ENCODE measurements around the gene OCA2. TPM values are rescaled to one million over a fixed set of nuclear protein-coding genes. Genes with fewer than 3 reads are reported as not detected.
"Not testable (repeated sequence)": the region's sequence is repeated elsewhere in the genome, so short reads cannot be mapped to it uniquely, and the experiment has no call there.

OCA2 gene
- total RNA-seq, 1 donor from 2014 or later = not detected

- not testable (repeated sequence) for DNase-seq (ENCODE audit: low read depth in 2 of 2)
These were observed 146.5 kb downstream of the OCA2 start for GRCh38 chr15:27952593-27952992.

DNA sequence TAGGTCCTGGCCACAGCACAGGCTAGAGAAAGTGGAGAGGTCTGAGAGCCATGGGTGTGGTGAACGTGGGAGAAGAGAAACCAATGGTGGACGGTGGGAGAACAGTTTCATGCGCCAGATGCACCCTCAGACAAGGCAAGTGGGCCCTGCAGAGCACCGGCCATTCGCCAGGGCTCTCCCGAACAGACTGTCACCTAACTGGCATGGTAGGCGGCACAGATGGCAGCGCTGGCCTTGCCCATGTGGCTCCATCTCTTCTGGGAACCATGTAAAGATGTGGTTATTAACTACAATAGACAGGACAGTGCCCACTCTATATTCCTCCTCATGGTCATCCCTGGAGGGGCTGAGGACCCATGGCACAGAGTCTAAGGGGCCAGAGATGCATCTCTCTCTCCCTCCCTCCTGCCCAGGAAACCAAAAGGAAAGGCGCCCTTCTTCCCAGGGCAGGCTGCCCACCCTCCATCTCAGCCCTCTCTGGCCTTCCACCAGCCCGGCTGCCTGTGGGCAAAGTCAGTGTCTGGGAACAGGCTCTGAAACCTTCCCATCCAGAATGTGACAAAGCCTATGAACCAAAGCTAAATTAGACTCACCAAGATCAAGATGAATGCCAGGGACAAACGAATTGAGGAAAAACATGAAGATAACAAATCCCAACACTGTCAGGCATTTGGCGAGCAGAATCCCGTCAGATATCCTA lies 147.8 kb downstream of the OCA2 start:
- DNase-seq (ENCODE audit: low read depth in 2 of 2) = no peak

DNA sequence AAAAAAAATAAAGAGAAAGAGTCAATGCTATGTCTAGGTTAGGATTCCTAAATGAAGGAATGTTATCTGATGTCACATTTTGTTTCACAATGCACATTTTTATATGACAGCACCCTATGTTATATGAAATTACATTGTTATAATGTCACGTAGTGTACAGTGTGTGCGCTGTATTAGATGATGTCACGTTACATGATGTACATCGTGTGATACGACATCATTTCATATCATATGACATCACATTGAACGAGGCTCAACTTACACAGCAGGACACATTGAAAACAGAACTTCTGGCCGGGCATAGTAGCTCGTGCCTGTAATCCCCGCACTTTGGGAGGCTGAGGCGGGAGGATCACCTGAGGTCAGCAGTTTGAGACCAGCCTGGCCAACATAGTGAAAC lies 150.0 kb downstream of the OCA2 start:
- no peak for DNase-seq (ENCODE audit: low read depth in 2 of 2)

DNA sequence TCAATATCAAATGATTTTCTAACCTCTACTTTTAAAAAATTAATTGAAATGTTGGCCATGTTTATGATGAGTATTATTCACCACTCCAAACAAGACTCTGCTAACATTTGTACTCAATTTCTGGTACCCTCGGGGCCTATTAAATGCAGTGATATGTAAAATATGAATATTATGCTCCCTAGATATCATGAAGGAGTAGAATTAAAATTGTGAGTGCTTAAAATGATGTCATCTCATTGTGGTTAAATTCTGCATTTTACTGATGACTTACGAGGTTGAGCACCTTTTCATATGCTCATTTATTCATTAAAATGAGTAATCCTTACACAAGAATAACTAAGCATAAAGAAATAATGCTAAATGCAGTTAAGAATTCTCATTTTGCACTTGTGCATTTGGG lies 159.9 kb downstream of the OCA2 start:
- no peak for DNase-seq (ENCODE audit: low read depth in 2 of 2)

DNA sequence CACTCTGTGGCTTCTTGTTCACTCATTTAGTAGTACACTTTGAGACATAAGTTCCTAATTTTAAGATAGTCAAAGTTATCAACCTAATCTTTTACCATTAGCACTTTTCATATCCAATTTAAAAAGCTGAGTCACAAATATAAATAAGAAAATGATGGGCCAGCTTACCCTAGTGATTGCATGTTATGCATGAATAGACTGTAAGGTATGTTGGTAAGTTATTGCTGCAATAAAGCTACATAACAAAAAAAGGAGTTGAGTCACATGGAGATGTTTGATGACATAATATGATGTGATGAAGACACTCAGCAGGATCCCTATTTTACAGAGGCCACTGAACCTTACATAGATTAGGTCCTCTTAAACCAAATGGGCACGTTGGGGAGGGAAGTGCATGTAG lies 161.3 kb downstream of the OCA2 start:
- no peak for DNase-seq (ENCODE audit: low read depth in 2 of 2)

GRCh38 chr15:27936164-27936563 lies 163.0 kb downstream of the OCA2 start:
- no peak for DNase-seq (ENCODE audit: low read depth in 2 of 2)

GRCh38 chr15:27935328-27935727 lies 163.8 kb downstream of the OCA2 start:
- no peak for DNase-seq (ENCODE audit: low read depth in 2 of 2)

DNA sequence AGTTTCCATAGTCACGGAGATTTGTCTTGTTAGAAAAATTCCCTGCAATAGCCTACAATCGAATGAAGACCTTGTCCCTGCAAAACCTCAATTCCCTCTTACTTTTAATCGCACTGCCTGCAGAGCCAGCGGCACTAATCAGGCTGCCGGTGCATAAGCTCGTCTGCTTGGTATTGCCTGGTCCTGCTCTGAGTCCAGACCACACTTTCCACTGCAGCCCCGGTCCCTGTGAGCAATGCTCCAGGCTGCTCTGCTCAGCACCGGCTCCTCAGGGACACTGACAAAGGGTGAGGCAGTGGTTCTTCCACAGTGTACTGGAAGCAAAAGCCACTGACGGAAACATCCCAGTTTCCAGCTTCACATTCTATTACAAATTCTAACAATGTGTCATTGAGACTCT lies 164.3 kb downstream of the OCA2 start:
- no peak for DNase-seq (ENCODE audit: low read depth in 2 of 2)

GRCh38 chr15:27933562-27933961 lies 165.6 kb downstream of the OCA2 start:
- no peak for DNase-seq (ENCODE audit: low read depth in 2 of 2)

DNA sequence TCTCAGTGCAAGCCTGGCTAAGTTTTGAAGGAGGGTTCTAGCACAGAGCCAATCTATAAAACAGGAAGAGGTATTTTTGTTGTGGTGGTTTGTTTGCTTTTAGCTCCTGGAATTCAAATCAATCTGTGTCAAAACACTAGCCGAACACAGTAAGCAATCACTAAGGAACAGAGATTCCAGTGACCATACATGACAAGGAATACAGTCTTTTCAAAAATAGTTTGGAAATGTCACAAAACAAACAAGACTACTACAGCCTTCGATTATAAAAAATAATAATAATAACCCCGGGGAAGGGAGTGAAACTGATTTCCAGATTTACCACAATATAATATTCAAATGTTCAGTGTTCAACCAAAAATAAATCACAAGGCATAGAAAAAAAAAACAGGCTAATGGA lies 166.5 kb downstream of the OCA2 start:
- DNase-seq (ENCODE audit: low read depth in 2 of 2) = no peak

- DNase-seq (ENCODE audit: low read depth in 2 of 2) = no peak
These were observed 170.7 kb downstream of the OCA2 start for GRCh38 chr15:27928386-27928785.

GRCh38 chr15:27912283-27912682 lies 186.8 kb downstream of the OCA2 start:
- no peak for DNase-seq (ENCODE audit: low read depth in 2 of 2)

GRCh38 chr15:27906802-27907201 lies 192.3 kb downstream of the OCA2 start:
- no peak for DNase-seq (ENCODE audit: low read depth in 2 of 2)

DNA sequence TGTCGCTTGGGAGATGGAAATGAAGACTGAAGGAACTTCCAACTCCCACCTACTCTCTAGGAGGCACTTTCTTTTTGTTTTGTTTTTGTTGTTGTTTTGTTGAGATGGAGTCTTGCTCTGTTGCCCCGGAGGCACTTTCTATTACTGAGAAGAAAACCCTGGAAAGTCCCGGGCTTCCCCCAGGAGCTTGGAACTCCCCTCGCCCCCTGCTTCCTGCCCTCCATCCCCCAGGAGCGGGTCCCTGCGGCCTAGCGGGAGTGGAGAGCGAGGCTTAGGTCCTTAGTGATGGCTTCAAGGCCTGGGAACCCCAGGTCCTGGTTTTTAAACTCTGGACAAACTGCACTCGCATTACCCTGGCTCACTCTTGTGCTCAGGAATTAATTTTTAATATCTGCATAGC lies 195.7 kb downstream of the OCA2 start:
- no peak for DNase-seq (ENCODE audit: low read depth in 2 of 2)

DNA sequence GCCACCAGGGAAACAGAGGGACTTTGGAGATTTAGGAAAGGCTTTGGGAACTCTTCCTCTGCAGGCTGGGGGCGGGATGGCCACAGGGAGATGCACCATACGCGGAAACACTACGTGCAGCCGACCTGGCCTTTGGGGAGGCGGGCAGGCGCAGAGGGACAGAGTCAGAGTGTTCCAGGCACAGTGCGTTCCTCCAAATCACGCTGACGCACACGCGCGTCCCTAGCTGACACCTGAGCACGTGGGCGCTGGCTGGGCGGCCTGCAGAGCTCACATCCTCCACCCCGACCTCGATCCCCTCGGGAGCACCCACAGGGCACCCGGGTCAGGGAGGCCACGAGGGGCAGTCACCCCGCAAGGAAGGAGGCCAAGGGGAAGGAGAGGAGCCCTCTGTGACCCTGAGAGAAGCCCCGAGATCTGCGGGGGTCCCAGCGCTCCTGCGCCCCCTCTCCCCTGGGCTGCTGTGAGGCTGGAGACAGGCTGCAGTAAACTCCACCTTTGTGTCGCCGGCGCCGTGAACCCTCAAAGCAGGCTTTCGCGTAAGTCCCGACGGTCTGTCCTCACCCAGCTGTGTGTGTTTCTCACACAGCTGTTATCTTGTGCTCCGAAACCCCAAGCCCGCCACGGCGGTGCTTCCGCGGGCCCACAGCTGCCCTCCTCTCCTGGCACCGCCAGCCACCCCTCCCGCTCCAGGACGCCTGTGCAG lies 196.3 kb downstream of the OCA2 start:
- DNase-seq (ENCODE audit: low read depth in 2 of 2) = no peak

DNA sequence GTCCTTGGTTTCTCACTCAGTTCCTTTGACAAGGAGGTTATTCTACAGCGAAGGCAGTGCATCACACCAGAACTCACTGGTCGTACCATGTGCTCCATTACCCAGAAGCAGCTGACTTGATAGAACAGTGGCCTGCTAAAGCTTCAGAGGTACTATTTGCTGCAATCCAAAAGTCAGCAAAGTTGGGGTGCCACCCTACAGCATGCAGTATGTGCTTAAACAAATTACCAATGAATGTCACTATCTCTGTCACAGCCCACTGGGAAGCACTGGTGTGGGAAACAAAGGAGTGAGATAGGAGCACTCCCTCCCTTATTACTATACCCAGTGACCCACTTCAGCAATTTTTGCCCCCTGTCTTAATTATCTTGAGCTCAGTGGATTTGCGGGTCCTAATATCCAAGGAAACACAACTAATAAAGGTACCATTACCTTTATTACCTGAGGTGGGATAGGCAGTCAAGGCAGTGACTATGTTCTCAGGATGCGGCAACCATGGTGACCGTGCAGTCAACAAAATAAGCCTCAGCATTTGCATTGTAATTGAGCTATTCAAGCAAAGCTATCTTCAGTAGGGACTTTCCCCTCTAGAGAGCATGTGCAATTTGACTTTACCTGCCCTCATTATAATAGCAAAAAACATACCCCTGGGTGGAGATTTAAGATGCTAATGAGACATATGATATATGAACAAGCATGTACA lies 199.4 kb downstream of the OCA2 start:
- no peak for DNase-seq (ENCODE audit: low read depth in 2 of 2)

DNA sequence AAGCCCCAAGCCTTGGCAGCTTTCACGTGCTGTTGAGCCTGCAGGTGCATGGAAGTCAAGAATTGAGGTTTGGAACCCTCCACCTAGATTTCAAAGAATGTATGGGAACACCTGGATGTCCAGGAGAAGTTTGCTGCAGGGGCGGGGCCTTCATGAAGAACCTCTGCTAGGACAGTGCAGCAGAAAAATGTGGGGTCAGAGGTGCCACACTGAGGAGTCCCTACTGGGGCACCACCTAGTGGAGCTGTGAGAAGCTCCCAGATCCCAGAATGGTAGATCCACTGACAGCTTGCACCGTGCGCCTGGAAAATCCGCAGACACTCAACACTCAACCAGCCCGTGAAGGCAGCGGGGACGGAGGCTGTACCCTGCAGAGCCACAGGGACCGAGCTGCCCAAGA lies 201.6 kb downstream of the OCA2 start:
- DNase-seq (ENCODE audit: low read depth in 2 of 2) = no peak

DNA sequence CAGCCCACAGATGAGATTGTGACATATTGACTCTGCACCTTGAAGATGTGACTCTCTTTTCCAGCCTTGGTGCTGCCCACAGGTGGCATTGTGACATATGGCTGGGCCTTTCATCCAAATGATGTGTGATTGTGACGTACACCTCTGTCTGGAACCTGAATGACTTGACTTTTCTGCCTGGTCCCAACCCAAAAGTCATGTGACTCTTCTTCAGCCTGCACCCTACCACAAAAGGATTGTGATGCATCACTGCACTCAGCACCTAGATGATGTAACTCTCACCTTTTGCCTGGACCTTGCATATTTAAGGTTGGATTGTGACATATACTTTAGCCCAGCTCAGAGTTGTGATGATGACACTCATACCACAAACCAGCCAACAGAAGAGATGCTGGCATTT lies 204.5 kb downstream of the OCA2 start:
- DNase-seq (ENCODE audit: low read depth in 2 of 2) = no peak

- DNase-seq (ENCODE audit: low read depth in 2 of 2) = no peak
These were observed 209.9 kb downstream of the OCA2 start for GRCh38 chr15:27889258-27889657.

- DNase-seq (ENCODE audit: low read depth in 2 of 2) = no peak
These were observed 213.9 kb downstream of the OCA2 start for GRCh38 chr15:27885201-27885600.

- no peak for DNase-seq (ENCODE audit: low read depth in 2 of 2)
These were observed 214.4 kb downstream of the OCA2 start for GRCh38 chr15:27884726-27885125.

GRCh38 chr15:27878841-27879240 lies 220.3 kb downstream of the OCA2 start:
- DNase-seq (ENCODE audit: low read depth in 2 of 2) = no peak

- DNase-seq (ENCODE audit: low read depth in 2 of 2) = no peak
These were observed 225.3 kb downstream of the OCA2 start for GRCh38 chr15:27873828-27874227.

Measured in dermis microvascular lymphatic vessel endothelial cell (primary cell).